Hematopoietic multipotent progenitor cell treated with erythropoietin and hydrocortisone succinate and interleukin-3 and kit ligand, for 4 days (in vitro differentiated cells): ENCODE measurements around the gene IRF8.
"Not testable (repeated sequence)": the region's sequence is repeated elsewhere in the genome, so short reads cannot be mapped to it uniquely, and the experiment has no call there.

Experiments
- DNase-seq: peaks from one replicate; pipeline ENCODE4 v3.0.0-alpha.2; 2015

The IRF8 gene

DNA sequence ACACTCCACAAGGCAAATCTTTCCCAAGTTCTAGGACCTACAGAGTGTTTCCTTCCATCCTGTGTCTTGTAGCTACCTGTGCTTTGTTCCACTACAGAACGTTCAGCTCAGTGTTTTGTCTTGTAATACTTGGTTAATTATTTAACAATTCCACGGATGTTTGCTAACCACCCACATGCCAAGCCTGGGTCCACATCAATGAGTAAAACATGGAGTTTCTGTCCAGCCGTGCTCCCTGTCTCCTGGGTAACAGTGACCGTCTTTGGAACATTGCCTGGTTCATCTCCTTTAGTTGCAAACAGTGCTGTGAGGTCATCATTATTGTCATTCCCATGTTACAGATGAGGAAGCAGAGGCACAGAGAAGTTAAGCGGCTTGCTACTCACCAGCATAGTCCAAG is 41.3 kb downstream of the IRF8 start:
- DNase-seq, result no peak

DNA sequence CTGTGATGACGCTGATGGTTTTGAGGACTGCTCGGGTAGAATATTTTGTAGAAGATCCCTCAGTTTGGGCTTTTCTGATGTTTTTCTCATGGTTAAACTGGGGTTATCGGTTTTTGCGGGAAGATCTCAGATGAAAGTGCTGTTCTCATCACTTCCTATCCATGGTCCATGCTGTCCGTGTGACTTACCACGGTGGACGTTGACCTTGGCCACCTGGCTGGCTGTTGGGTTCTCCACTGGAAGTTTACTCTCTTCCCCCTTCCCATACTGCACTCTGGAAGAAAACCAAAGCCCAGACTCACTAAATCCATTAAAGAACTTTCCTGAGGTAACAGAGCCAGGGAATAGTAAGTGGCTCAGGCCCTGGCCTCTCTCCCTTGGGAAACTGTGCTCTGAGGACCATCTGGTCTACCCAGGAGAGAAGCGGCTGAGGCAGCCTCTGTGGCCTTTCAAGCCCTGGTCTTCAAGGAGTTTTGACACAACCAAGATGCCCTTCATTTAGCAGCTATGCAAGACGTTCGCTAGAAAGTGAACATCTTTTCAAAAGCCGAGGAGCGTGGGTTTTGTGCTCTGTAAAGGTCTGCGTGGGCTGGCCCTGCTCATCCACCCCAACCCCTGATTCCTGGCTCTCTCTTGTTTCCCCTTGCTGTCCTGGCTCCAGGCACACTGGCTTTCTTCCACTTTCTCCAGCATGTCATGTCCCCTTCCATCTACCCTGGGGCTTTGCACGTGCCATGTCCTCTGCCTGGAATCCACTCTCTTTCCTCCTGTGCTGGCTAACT is 43.1 kb downstream of the IRF8 start:
- DNase-seq, result no peak

DNA sequence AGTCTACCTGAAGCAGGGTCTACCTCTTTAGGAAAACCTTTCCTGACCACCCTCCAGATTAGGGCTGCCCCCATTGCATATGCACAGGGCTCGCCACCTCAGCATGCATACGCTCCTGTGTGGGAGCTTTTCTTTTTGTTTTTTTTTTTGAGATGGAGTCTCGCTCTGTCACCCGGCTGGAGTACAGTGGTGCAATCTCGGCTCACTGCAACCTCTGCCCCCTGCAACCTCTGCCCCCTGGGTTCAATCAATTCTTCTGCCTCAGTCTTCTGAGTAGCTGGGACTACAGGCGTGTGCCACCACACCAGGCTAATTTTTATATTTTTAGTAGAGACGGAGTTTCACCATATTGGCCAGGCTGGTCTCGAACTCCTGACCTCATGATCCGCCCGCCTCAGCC is 43.7 kb downstream of the IRF8 start:
- DNase-seq, result not testable (repeated sequence)

DNA sequence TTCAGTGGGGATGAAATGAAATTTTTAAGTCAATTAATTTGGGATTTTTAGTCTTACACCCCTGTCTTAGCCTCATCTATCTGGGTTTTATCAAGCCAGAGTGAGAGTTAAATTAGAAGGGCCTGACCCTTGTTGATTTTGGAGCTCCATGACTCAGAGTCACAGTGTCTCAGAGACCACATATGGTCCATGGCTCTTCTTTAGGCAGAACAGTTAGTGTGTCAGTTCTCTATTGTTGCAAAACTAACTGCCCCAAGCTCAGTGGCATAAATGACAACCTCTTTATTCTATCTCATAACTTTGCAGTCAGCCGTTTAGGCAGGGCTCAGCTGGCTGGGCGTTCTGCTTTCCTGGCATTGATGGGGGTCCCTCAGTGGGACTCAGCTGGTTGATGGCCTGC is 44.7 kb downstream of the IRF8 start:
- peak; percentile 12 for DNase-seq

DNA sequence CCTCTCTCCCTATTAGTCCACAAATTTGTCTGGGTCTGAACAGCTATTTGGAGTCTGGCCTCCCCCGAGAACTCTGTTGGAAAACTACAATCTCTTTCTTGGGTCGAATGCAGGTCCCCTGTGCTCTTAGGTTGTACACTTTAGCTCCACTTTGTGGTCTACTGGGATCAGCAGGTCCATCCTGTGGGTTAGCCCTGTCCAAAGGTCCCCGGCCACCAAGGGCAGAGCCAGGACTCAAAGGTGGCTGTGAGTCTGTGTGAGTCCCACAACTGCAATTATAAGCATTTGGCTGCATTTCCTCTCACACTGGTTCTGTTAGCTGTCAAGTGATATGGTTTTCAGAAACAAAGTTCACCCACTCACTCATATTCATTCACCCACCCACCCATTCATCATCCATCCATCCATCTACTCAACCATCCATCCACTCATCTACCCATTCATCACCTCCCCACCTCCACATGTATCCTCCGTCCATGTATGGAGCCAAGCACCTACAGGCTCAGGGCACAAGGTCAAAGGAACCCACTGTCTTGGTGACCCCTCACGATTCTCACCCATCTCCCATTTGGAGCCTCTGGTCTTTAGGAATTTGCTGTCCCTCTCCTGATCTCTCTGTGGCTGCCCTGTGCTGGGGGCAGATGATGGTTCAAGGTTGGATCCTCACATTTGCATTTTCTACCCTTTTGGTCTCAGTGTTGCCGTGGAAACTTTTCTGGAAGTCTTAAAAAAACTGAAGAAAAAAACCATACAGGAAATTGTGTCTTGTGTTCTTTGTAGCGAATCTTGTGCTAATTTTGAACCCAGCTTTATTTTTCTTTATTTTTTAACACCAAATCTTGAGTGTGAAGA is 45.8 kb downstream of the IRF8 start:
- no peak for DNase-seq

DNA sequence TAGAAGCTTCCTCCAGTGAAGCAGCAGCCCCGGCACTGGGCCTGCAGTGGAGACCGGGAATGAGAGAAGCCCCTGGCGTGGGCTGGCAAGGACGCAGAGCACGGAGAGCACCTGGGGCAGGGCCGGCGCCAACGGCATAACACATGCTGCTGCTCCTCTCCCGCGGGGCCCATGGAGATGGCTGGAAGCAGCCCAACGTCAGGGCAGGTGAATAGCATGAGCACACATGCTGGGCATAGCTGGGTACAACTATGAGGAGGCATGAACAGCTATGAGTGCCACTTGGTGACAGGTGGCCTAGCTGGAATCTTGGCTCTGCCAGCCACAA is 46.4 kb downstream of the IRF8 start:
- DNase-seq, result no peak

DNA sequence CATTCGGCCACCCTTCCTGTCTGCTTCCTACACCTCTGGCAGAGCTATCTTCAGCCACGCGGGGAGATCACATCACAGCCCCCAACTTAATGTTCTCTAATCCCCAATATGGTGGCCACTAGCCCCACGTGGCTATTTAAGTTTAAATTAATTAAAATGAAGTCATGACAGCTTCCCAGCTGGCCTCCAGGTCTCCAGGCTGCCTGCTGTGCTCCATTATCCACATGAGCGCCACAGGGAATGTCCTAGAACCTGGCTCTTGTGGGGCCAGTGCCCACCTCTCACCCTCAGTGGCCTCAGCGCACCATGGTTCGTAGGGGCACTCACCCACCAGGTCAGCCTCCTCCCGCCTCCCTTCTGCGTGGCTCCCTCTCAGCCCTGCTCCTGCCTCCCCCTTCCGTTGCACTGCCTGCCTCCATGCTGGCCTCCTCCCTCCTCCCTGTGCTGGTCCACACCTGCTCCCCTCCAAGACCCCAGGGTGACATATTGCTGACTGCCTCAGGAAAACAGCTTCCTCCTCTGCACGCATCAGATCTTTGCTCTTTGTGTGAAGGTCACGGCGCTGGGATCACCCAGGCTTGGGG is 47.7 kb downstream of the IRF8 start:
- no peak for DNase-seq

DNA sequence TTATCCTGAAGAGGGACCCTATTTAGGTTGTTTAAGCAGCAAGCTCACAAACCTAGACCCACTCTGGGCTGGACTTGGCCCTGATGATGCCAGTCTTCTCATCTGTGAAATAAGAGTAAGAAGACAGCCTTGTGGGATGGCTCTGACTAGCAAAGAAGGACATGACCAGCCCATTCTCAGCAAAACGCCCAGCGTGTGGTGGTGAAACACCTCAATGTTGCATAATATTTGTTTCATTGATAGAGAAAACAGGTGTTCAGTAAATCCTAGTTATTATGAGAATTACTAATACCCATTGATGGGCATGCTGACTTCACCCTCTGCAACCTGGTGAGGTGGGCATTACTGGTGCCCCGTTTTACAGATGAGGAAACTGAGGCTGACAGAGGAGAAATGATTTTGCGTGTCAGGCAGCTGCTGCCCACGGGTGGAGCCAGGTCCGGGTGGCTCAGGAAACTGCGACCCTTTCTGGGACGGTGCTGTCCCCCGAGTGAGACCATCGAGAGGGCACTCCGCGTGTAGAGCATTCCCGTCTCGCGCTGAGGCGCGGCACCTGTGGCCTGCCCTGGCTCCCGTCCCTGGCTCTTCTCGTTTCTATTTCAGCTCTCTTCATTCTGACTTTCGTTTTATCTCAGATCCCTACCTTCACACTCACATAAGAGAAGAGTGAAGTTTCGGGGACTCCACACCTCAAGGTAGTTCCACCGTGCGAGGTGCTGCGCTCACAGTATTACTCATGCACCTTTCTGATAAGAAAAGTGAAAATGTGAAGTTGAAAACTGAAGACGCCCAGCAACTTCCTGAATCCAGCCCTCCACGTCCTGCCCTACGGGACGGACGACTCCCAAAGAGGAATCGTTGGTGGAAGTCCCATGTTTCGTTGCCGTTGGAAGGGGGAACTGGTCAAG is 48.5 kb downstream of the IRF8 start:
- DNase-seq, result no peak

DNA sequence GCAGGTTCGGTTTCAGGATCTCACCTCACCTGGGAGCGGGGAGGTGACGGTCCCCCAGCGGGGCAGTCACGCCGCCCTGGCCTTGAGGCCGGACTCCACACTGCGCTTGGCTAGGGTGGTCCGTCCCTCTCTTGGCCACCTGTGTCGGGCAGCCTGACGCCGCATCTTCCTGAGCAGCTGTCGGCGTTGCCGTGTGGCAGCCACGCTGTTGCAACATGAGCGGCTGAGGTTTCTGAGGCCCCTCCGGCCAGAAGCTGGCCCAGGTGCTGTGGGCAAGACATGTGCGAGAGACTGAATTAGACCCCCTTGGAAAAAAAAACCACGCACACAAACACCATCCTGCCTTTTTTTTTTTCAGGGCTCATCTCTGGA is 49.2 kb downstream of the IRF8 start:
- peak; percentile 31 for DNase-seq

DNA sequence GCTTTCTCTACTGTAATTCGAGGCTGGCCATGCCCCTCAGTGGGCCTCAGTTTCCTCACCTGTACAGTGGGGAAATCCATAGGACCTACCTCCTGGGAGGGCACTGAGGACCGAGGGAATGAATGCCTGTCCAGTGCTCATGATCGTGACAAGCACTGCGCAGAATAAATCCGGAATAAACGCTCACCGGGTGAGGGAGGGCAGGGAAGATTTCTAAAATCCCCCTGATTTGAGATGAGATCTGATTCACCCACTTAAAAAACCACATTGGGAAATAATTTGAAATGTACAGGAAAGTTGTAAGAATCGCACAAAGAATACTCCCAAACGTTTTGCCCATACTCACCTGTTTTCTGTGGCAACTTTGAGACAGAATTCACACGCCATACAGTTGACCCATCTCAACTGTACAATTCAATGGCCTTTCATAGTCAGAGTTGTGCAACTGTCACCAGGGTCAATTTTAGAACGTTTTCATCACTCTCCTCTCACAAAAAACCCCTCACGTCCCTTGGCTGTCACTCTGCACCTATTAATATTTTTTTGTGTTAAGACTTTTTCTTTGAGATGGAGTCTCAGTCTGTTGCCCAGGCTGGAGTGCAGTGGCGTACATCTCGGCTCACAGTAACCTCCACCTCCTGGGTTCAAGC is 49.8 kb downstream of the IRF8 start:
- no peak for DNase-seq

DNA sequence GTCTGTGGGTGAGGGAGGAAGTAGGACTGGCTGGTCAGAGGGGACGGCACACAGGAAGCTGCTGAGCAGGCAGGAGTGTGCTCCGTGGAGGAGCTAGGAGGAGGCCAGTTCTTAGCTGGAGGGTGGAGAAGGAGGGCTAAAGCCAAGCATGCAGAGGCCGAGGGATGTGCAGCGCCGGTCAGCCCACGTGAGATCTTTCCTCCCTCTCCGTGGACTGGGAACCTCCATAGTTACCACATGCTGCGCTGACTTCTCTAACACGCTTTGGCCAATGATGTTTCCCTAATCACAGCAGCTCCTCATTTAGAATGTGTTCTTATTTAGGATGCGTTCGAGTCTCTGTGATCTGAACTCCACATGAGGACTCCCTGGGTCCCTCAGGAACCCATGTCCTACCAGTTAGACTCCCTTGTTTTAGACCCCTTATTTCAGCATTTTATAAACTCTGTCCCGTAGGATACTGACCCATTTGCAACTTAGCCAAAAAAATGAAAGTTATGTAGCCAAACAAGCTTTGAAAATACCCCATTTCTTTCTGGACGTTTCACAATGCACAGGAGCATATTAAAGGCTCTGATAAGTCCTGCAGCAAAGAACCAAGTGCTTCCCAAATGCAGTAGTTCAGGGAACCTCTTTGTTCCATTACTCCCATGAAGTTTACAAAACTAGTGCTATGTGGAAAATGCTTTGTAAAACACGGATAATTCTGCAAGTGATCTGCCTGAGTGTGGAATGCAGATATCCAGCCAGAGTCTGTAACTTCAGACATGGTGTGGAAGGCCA is 51.4 kb downstream of the IRF8 start:
- no peak for DNase-seq

DNA sequence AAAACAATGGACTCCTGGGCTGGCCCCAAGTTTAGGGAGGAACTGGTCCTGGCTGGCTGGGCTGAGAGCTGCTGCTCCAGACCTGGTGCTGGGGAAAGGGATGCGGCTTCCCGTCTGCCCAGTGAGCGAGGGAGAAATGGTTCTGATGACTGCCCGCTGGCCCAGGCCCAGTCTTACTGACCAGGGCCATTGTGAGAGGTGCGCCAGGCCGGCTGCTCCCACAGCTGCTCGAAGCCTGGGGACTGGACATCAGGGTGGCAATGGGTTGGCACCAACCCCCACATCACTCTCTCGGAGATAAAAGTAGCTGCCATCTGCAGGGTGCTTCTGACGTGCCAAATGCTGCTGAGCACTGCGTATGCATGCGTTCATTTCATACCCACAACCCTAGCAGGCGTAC is 53.2 kb downstream of the IRF8 start:
- DNase-seq, result no peak

DNA sequence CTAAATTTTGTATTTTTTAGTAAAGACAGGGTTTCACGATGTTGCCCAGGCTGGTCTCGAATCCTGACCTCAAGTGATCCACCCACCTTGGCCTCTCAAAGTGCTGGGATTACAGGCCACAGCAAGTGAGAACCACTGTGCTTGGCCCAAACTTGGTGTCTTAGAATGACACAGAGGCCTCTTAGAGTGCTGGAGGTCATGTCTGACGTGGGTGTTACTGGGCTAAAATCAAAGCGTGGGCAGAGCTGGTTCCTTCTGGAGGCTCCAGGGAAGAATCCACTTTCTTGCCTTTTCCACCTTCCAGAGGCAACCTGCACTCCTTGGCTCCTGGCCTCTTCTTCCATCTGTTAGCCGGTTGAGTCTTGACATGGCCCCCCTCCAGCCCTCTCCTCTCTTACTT is 53.8 kb downstream of the IRF8 start:
- no peak for DNase-seq

DNA sequence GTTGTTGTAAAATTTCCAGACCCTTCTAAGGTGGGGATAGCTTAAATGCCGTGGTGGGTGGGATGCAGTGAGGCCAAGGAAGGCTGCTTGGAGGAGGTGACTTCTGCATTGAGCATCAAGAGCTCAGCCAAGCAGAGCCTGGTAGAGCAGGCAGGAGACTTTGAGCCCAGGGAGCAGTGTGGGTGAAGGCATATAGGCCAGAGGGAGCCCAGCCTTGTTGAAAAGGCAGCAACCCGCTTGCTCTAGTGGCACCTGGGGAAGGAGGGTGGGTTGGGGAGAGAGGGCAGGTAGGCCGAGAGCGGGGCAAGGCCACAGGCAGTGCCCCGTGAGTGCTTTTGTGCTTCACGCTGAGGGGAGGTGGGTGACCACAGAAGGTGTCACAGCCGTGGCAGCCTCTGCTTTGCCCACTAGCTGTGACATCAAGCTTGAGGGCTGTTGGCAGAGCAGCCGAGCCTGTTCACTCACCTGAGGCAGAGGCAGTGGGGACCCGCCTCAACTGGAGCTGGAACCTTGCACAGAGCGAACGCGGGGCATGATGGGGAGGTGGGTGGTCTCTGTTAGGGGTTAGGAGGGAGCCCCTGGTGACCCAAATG is 56.1 kb downstream of the IRF8 start:
- no peak for DNase-seq

DNA sequence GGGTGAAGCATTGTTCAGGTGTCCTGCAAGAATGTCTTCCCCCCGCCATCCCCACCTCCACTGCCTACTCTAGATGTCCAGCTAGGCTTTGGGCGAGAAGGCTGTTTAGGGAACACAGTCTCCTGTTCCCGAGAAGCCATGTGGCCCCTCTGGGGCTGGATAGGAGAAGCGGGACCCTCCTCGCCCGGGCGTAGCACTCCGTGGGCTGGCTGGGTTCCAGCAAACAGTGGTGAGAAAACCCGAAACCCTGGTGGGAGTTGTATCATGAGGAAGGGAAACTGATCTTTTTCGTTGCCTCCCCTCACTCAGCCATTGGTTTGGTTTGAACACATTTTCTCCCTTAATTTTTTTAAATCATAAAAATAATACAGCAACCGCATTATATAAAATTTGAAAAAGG is 56.6 kb downstream of the IRF8 start:
- DNase-seq, result no peak

DNA sequence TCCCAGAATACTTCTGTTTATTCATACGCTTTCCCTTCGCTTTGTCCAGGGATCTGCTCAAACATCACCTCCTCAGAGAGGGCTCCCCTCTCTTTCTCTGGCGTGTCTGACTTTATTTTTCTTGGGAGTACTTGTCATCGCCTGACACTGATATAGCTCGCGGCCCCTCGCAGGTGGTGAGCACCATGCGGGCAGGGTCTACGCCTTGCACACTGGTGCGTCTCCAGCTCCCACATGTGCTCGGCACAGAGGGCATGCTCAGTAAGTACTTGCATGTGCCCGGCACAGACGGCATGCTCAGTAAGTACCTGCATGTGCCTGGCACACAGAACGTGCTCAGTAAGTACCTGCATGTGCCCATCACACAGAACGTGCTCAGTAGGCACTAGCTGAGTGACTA is 57.5 kb downstream of the IRF8 start:
- DNase-seq, result no peak

DNA sequence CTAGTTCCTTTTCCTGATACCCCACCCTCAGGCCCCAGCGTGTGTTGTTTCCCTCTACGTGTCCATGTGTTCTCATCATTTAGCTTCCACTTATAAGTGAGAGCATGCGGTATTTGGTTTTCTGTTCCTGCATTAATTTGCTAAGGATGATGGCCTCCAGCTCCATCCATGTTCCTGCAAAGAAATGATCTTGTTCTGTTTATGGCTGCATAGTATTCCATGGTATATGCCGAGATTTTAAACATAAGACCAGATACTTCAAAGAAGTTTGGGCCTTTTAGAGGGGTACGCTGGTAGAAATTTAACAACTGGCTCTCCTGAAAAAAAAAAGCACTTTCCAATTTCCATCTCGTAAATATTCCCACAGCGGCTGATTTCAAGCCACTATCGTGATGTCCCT is 59.8 kb downstream of the IRF8 start:
- no peak for DNase-seq

DNA sequence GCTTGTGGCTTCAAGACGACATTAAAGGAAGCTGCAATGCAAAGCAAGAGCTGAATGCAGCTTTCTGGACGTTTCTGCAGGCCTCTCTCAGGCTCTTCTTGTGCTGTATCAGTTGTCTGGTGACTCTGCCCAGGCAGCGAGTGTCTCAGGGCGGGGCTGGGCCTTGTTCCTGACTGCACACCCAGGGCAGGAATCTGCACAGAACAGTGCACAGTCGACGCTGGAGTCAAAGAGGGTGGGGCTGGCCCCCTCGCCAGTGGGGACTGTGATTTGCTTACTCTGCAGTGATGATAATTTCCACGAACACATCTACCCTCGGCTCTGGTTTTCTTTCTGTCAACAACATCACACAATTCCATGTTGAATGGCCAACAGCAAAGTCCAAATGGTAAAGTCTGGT is 60.7 kb downstream of the IRF8 start:
- no peak for DNase-seq

DNA sequence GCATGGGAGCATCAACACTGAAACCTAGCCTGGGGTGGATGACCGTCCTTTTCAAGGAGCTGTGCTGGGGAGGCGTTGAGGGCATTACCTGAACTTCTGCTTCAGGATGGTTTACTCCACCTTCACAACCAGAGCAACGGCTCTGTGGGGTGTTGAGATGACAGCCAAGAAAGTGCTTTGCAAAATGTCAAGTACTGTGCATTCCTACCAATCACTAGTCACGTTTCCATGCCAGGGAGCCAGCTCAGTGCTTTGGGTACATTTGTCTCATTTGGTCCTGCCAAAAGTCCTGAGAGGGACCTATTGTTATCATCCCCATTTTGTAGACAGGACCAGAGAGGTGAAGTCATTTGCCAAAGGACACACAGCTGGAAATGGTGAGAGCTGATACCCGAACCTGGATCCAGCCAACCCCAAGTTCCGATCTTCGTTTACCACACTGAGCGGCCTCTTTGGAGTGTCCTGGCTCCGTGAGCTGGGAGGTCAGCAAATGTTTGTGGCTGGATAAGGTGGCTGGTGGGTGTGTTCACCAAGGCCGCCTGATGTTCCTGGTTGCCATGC is 61.6 kb downstream of the IRF8 start:
- no peak for DNase-seq

DNA sequence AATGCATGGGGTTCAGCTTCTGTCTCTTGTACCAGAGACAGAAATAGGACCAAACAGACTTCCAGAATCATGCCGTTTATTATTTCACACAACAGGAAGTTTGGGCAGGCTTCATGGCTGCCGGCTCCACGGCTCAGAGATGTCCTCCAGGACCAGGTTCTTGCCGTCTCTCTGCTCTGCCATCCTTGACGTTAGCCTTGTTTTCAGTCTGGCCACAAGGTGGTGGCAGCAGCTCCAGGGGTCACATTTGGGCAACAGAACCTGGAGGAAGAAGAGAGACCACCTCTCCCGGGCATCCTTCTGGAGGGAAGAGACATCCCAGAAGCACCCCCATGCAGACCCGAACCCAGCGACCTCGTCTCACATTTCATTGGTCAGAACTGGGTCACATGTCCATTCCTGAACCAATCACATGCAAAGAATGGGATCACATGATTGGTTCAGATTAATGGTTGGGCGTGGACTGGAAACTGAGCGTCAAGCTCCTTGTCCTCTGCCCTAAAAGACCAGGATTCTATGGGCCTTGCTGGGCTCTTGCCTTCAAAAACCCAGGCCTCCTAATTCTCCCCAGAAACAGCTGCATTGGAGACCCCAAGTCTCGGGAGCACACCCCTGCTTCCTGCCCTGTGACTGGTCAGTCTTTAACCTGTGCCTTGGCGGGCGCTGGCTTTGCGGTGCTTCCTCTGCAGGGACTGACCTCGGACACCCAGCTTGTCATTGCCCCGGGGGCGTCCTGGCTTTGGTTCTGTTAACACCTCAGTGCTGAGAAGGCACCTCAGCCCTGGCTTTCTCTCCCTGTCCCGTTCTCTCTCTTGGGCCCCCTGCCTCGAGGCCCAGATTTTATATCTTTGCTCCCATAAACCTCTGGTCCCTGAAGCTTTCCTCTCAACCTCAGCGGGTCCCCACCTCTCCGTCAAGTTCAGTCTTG is 63.3 kb downstream of the IRF8 start:
- no peak for DNase-seq
